PC-9 (cell line): ENCODE measurements around the gene RASD2.

Experiments
- EZH2 ChIP-seq: fragments of 200-600 bp; sonication (generic); IDR thresholded peaks from 2 replicates; pipeline ENCODE4 v1.8.0; 2017; ENCODE audit warnings: antibody characterized with exemption, low read depth
- TF ChIP-seq, protein P1 (sequence below): fragments of 200-600 bp; sonication (generic); conservative IDR thresholded peaks from 2 replicates; pipeline ENCODE4 v1.6.1; 2017; ENCODE audit warnings: mixed run types, antibody characterized with exemption, mild to moderate bottlenecking, moderate library complexity

- no peak for TF ChIP-seq EZH2
- TF ChIP-seq, protein P1, sequence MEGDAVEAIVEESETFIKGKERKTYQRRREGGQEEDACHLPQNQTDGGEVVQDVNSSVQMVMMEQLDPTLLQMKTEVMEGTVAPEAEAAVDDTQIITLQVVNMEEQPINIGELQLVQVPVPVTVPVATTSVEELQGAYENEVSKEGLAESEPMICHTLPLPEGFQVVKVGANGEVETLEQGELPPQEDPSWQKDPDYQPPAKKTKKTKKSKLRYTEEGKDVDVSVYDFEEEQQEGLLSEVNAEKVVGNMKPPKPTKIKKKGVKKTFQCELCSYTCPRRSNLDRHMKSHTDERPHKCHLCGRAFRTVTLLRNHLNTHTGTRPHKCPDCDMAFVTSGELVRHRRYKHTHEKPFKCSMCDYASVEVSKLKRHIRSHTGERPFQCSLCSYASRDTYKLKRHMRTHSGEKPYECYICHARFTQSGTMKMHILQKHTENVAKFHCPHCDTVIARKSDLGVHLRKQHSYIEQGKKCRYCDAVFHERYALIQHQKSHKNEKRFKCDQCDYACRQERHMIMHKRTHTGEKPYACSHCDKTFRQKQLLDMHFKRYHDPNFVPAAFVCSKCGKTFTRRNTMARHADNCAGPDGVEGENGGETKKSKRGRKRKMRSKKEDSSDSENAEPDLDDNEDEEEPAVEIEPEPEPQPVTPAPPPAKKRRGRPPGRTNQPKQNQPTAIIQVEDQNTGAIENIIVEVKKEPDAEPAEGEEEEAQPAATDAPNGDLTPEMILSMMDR, result no peak
Measured at GRCh38 chr22:35493074-35493473, 47.6 kb upstream of the RASD2 start.
